DOHH2 (cell line): ENCODE data around the gene MTHFR.

ENCODE experiments used
- H3F3A ChIP-seq: fragments of 200-600 bp; sonication (generic), shearing (Covaris generic); 2 replicates; pipeline ENCODE4 v1.6.0; 2016; ENCODE audit warnings: antibody characterized with exemption, mild to moderate bottlenecking; ENCODE audit not compliant: control insufficient read depth, insufficient read depth
- H3K27ac ChIP-seq: fragments of 200-600 bp; sonication (generic); 2 replicates; pipeline ENCODE4 v1.5.1; 2014; ENCODE audit warnings: low read depth, mild to moderate bottlenecking, low read length, moderate library complexity
- H3K27me3 ChIP-seq: fragments of 200-600 bp; sonication (generic); 2 replicates; pipeline ENCODE4 v1.6.1; 2014; ENCODE audit warnings: mild to moderate bottlenecking, low read length, mixed read lengths; ENCODE audit not compliant: control insufficient read depth
- H3K36me3 ChIP-seq: fragments of 200-600 bp; sonication (generic); 2 replicates; pipeline ENCODE4 v1.6.1; 2014; ENCODE audit warnings: mild to moderate bottlenecking, low read length, moderate library complexity, mixed read lengths; ENCODE audit not compliant: control insufficient read depth
- H3K4me1 ChIP-seq: fragments of 200-600 bp; sonication (generic); 2 replicates; pipeline ENCODE4 v1.6.1; 2014; ENCODE audit warnings: mild to moderate bottlenecking, low read length, mixed read lengths; ENCODE audit not compliant: control insufficient read depth
- H3K4me2 ChIP-seq: fragments of 200-600 bp; sonication (generic); 2 replicates; pipeline ENCODE4 v1.6.0; 2014; ENCODE audit warnings: mild to moderate bottlenecking, low read length, moderate library complexity
- H3K4me3 ChIP-seq: fragments of 200-600 bp; sonication (generic); 2 replicates; pipeline ENCODE4 v1.5.1; 2014; ENCODE audit warnings: mild to moderate bottlenecking, low read length, mixed read lengths
- H3K79me2 ChIP-seq: fragments of 200-600 bp; sonication (generic); 2 replicates; pipeline ENCODE4 v1.6.1; 2014; ENCODE audit warnings: mild to moderate bottlenecking, low read length, mixed read lengths; ENCODE audit not compliant: control insufficient read depth
- H3K9me2 ChIP-seq: fragments of 200-600 bp; sonication (generic); replicated peaks from 2 replicates; pipeline ENCODE4 v1.6.1; 2014; ENCODE audit warnings: mild to moderate bottlenecking, low read length, mixed read lengths; ENCODE audit not compliant: control insufficient read depth
- H3K9me3 ChIP-seq: fragments of 200-600 bp; sonication (generic); 2 replicates; pipeline ENCODE4 v1.6.1; 2014; ENCODE audit warnings: antibody characterized with exemption, low read length, mixed read lengths; ENCODE audit not compliant: control insufficient read depth, insufficient read depth
- H4K20me1 ChIP-seq: fragments of 200-600 bp; sonication (generic); 2 replicates; pipeline ENCODE4 v1.6.0; 2014; ENCODE audit warnings: low read depth, mild to moderate bottlenecking, antibody characterized with exemption, low read length, moderate library complexity; ENCODE audit not compliant: control insufficient read depth, insufficient read depth
- EZH2phosphoT487 ChIP-seq: fragments of 200-600 bp; sonication (generic); IDR thresholded peaks from 2 replicates; pipeline ENCODE4 v1.6.1; 2017; ENCODE audit warnings: borderline replicate concordance, mild to moderate bottlenecking, antibody characterized with exemption, low read length, moderate library complexity, mixed read lengths
- TF ChIP-seq, protein P1 (sequence below): fragments of 200-600 bp; sonication (generic); IDR thresholded peaks from one replicate; pipeline ENCODE4 v1.5.1; 2014; ENCODE audit warnings: antibody characterized with exemption, mild to moderate bottlenecking, low read depth, low read length; ENCODE audit not compliant: poor library complexity, severe bottlenecking

MTHFR gene

DNA sequence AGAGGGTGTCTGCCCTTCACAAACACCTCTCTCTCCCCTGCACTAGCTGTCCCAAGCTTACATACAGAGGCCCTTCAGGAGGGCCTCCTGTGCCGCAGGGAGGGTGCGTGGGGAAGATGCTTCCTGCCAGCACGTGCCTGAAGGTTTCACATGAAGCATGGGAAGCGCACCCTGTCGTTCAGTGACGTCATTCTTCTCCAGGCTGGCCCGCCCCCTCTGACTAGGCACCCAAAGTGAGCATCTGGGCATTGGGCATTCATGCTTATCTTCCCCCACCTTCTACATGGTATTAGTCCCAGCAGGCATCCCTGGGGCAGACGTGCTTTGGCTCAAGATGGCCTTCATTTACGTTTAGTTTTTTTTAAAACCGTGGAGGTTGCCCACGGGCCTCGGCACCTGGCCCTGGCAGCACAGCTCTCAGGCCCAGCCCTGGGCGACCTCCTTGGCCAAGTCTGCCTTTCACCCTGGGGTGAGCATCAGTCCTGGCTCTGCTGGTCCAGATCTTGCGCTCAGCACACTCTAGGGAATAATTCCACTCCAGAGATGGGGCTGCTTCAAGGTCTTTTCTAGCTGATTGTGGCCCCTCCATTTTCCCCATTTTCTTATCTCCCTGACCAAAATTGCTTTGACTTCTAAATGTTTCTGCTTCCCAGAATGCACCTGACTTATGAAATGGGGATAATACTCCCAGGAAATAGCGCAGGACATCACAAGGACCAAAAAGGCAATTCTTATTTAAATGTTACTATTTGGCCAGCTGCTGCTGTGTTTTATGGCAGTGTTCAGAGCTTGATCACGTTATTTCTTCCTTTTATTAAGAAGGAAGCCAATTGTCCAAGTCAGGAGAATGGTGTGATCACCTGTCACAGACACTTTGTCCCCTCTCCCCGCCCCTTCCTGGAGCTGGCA lies 35.7 kb upstream of the MTHFR start:
- H3K36me3 ChIP-seq: peaks cover 86% of the 10 kb centered on the region
- no peaks in the 10 kb centered on the region for H3K27me3 ChIP-seq
- H3K9me3 ChIP-seq: no peaks in the 10 kb centered on the region
- H4K20me1 ChIP-seq: no peaks in the 10 kb centered on the region
- H3K79me2 ChIP-seq: no peaks in the 10 kb centered on the region
- H3K4me2 ChIP-seq: peak overlapping the region; percentile 91
- TF ChIP-seq, protein P1, sequence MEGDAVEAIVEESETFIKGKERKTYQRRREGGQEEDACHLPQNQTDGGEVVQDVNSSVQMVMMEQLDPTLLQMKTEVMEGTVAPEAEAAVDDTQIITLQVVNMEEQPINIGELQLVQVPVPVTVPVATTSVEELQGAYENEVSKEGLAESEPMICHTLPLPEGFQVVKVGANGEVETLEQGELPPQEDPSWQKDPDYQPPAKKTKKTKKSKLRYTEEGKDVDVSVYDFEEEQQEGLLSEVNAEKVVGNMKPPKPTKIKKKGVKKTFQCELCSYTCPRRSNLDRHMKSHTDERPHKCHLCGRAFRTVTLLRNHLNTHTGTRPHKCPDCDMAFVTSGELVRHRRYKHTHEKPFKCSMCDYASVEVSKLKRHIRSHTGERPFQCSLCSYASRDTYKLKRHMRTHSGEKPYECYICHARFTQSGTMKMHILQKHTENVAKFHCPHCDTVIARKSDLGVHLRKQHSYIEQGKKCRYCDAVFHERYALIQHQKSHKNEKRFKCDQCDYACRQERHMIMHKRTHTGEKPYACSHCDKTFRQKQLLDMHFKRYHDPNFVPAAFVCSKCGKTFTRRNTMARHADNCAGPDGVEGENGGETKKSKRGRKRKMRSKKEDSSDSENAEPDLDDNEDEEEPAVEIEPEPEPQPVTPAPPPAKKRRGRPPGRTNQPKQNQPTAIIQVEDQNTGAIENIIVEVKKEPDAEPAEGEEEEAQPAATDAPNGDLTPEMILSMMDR: no peak
- no peak for TF ChIP-seq EZH2phosphoT487
- no peaks in the 10 kb centered on the region for H3K9me2 ChIP-seq
- peak overlapping the region; percentile 88 for H3K27ac ChIP-seq
- peak overlapping the region; percentile 70 for H3K4me3 ChIP-seq
- H3F3A ChIP-seq: peaks cover 15% of the 10 kb centered on the region
- H3K4me1 ChIP-seq: peaks cover 70% of the 10 kb centered on the region

DNA sequence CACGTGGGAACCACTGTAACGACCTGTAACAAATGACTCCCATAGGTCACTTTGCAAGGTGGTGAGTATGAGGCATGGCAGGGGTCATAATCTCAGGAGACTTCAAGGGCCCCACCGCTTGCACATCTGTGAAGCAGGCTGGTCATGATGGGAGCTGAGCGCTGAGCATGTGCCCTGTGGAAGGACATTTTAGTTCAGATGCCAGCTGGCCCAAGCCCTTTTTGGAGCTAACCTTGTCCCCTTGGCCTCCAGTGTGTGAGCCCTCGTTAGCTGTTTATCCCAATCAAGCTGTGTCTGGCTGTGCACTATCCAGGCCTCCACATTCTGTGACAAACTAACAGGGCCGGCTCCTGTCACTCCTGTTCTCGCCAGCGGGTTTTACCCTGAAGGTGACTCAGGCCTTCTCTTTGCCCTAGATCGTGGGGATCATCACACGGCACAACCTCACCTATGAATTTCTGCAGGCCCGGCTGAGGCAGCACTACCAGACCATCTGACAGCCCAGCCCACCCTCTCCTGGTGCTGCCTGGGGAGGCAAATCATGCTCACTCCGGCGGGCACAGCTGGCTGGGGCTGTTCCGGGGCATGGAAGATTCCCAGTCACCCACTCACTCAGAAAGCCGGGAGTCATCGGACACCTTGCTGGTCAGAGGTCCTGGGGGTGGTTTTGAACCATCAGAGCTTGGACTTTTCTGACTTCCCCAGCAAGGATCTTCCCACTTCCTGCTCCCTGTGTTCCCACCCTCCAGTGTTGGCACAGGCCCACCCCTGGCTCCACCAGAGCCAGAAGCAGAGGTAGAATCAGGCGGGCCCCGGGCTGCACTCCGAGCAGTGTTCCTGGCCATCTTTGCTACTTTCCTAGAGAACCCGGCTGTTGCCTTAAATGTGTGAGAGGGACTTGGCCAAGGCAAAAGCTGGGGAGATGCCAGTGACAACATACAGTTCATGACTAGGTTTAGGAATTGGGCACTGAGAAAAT lies 34.3 kb upstream of the MTHFR start:
- Histone ChIP-seq H3F3A (peaks cover 11% of the 10 kb centered on the region), H3K4me3 (no peak overlapping the region), H3K27me3 (no peaks in the 10 kb centered on the region), H3K79me2 (no peaks in the 10 kb centered on the region), H3K9me2 (no peaks in the 10 kb centered on the region), H3K36me3 (peaks cover 90% of the 10 kb centered on the region), H4K20me1 (no peaks in the 10 kb centered on the region), H3K4me2 (peak overlapping the region; percentile 91; the same call in 1 of the 2 replicates), H3K4me1 (peaks cover 59% of the 10 kb centered on the region), H3K9me3 (no peaks in the 10 kb centered on the region), H3K27ac (peak overlapping the region; percentile 88; the same call in 1 of the 2 replicates)
- TF ChIP-seq EZH2phosphoT487: no peak
- TF ChIP-seq, protein P1: no peak

DNA sequence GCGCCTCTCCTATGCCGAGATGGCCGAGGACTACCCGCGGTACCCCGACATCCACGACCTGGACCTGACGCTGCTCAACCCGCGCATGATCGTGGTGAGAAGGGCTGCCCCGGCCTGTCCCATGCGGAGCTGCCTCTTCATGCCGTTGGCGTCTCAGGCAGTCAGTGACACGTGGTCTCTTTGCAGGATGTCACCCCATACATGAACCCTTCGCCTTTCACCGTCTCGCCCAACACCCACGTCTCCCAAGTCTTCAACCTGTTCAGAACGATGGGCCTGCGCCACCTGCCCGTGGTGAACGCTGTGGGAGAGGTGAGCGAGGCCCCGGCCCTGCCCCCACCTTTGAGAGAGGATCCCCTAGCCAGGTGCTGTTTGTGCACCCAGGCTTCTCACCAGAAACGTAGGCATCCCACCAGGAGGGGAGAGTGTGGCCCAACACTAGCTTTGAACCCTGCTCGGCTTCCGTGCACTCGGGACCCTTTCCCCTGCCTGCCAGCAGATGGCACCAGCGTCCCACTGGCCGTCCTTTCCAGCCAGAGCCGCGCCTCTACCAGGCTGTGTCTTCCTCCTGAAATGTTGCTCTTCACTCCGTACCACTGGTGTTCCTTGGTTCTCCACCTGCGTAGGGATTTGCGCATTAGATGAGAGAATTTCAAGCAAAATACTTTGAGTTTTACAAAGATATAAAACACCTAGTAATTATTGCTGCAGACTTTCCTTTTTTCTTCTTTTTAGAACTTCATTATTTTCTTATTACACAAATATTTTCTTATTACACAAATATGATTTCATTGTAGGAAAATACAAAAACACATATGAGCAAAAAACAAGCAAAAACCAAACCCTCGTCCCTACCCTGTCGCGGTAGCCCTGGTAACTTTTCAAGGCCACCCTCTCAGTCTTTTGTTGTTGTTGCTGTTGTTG lies 32.8 kb upstream of the MTHFR start:
- Histone ChIP-seq H3K4me3 (no peak overlapping the region), H4K20me1 (no peaks in the 10 kb centered on the region), H3K9me2 (no peaks in the 10 kb centered on the region), H3K27ac (no peak overlapping the region), H3K27me3 (no peaks in the 10 kb centered on the region), H3K4me2 (no peak overlapping the region), H3F3A (peaks cover 11% of the 10 kb centered on the region), H3K4me1 (peaks cover 45% of the 10 kb centered on the region), H3K9me3 (no peaks in the 10 kb centered on the region), H3K36me3 (peaks cover 90% of the 10 kb centered on the region), H3K79me2 (no peaks in the 10 kb centered on the region)
- TF ChIP-seq, protein P1: peak; percentile 97
- TF ChIP-seq EZH2phosphoT487: no peak
